ENCODE measurements around the gene MMP13.
"Not testable (repeated sequence)": the region's sequence is repeated elsewhere in the genome, so short reads cannot be mapped to it uniquely, and the experiment has no call there.

MMP13 gene

DNA sequence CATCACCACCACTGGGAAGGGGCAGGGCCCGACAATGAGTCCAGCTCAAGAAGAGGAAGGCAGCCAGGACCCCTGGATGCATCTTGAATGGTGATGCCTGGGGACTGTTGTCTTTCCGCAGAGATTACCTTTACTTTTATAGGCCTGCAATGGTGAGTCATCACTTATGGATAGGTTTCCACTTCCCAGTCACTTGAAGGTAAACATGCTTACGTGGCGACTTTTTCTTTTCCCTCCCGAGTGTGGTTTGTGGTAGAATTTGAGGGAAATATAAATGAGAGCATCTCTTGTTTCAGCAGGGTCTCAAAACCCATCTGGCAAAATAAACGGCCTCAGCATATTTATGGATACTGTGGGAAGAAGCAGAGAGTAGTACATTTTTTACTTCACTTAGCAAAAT is at the start of gene MMP13:
Gene MMP13, minus strand, starts transcription at position 109 of the 400 bp plus-strand sequence. Its CDS starts 27 bp downstream, at position 82.
- no peak for DNase-seq

DNA sequence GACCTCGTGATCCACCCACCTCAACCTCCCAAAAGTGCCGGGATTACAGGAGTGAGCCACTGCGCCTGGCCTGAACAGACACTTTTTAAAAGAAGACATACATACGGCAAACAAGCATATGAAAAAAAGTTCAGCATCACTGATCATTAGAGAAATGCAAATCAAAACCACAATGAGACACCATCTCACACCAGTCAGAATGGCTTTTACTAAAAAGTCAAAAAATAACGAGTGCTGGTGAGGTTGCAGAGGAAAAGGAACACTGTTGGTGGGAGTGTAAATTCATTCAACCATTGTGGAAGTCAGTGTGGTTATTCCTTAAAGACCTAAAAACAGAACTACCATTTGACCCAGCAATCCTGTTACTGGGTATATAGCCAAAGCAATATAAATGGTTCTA is 48.7 kb upstream of the MMP13 start:
- not testable (repeated sequence) for DNase-seq

DNA sequence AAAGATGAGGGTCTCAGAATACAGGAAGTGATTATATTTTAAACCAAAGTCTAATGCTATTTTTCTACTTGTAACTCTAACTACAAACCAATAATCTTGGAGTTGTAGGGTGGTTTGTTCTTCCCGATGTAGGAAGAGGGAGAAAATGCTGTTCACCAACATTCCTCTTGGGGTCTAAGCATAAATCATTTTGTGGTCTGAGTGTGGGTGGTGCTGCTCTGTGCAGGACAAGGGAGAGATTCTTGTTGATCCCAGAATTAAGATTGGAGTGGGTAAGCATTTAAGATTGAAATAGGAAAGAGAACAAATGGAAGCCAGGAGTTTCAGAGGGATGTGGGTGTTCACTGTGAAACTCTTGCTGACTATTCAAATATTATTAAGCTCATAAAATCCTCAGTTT is 38.6 kb upstream of the MMP13 start:
- no peak for DNase-seq

DNA sequence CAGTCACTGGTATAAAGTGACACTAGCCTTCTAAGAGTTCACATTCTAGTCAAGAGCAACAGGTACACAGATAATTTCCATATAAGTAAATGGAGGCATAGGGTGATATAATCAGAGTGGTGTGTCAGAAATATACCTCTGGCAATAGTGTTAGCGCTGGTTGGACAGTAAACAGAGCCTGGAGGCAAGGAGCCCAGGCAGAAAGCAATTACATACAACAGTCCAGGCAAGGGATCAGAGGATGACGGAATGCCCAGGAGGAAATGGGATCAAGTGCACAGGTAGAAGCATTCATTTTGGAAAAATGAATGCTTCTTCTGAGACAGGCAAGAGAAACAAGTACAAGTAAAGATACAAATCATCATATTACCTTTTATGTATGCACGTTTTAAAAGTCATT is 36.2 kb upstream of the MMP13 start:
- DNase-seq = no peak

DNA sequence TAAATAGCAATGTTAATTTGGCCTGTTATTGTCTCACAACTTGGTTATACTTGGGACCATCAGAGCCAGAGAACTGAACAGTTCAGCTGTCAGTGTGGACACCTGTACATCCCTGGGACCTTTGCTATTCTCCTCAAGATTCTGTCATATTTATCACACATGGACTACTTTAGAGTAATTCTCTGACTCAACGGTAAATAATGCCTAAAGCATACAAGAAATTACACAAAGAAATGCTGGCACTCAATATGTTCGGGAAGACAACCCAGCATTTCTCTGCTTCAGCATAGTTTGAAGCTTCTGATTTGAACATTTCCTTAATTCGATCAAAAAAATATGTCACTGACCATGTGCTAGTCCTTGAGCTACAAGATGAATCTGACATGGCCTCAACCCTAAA is 34.6 kb upstream of the MMP13 start:
- DNase-seq = no peak

DNA sequence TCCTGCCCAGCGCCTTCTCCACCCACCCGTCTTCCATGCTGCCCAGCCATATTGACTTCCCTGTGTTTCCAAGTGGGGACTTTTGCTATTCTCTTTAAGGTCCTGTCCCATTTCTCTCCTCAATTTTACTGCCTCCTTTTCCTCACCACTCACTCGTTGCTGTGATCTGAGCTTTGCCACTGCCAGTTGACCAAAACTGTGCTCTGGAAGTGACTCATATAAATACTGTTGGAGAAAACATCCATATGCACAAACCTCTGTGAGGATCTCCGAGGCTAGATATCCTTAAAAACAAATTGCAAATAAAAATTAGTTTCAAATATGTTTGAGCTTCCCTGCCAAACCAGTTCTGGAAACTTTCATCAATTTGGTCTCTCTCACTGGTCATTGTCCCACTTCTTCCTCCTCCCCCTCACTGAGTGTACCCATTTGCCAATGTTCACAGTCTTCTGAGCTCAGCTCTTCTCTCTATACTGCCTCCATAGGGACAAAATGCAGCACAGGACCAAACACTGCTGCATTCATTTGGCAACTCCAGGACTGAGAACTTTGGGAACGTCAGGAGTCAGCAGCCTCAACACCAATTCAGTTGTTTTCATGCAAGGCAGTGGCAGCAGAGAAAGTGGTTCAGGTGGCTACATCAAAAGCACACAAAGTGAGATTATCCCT is 34.0 kb upstream of the MMP13 start:
- no peak for DNase-seq

DNA sequence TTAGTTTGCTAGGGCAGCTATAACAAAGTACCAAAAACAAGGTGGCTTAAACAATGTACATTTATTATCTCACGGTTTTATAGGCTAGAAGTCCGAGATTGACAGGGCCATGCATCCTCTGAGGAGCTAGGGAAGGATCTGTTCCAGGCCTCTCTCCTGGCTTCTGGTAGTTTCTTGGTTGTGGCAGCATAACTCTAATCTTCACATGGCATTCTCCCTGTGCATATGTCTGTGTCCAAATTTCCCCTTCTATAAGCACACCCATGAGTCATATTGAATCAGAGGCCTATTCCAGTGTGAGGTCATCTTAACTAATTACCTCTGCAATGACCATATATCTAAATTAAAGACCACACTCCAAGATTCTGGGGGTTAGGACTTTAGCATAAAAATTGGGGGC is 31.3 kb upstream of the MMP13 start:
- DNase-seq = no peak

DNA sequence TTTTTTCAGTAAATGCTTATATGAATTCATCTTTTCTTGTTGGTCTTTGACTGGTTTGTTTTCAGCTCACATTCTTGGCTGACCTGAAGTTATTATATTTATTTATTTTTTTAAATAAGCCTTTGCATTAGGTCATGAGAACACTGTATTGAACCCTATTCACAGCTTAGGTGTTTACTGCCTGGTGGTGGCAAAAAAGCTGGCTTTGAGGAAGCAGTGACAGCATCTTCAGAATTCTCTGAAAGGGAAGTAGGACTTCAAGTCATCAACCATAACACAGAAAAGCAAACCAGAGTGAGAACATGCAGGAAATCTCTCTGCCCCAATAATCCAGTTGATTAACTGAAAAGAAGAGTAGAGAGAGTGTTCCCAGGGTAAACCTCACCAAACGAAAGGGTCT is 30.3 kb upstream of the MMP13 start:
- DNase-seq = no peak

DNA sequence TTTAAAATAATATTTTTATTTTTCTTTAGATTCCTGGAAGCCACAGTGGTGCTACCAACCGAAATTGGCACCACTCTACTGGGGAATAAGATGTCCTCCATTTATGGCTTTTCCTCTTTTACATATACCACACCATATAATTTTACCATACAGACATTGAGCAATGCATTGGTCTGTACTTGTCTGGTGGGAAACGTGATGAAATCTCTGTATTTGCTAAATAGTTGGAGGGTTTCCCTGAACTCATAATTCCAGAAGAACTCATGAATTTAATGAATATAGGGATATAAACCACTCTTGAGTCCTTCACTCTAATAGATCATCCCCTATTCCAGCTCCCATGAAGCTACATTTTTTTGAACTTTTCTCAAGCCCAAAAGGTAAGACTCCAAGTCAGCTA is 28.0 kb upstream of the MMP13 start:
- no peak for DNase-seq

DNA sequence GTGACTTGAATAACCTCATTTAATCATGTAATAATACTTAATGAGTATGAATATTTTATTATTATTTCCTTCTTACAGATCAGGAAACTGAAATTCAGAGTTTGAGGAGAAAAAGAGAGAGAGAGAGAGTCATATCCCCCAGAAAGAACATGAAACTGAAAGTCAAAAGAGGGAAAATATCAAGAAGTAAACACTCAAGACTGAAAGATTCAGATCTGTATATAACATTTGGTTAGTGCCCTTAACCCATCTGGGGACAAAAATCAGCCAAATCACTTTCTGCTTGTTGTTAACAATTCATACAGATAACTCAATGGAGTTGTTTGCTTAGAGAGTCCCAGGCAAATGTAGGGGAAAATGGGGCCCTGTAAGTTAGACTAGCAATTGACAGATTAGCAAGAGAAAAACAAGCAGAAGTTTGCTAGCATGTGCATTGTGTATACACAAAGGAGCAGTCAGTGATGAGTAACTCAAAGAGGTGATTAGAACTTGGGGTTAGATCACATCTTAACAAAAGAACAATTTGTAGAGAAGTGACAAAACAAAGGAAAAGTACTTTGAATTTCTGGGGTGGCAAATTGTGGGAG is 25.9 kb upstream of the MMP13 start:
- DNase-seq = no peak

DNA sequence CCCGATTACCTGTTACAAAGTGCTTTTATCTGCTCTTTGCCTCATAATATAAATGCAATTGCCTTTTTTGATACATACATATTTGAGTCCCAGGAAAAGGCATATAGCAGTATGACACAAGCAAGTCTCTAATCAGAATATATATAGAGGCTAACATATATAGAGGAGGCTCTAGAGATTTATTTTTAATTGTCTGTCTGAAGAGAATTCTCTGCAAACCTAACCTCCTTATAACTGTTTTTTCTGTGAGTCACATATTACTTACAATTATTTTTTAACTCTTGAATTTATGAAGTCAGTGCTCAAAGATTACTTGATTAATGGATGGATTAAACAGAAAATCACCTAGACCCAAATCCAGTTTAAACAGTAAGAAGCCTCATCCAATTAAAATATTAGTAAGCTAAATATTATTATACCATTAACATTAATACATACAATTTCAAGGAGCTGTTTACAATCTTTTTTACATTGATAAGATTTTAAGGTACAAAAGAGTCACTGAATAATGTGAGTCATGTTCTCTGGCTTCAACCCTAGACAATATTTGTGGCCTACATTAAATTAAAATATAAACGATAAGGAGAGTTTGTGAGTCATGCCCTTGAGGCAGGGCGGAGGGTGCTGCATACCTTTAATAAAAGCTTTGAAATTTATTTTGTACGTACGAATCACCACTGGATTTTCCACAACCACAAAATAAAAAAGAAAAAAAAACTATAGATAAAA is 19.2 kb upstream of the MMP13 start:
- no peak for DNase-seq

DNA sequence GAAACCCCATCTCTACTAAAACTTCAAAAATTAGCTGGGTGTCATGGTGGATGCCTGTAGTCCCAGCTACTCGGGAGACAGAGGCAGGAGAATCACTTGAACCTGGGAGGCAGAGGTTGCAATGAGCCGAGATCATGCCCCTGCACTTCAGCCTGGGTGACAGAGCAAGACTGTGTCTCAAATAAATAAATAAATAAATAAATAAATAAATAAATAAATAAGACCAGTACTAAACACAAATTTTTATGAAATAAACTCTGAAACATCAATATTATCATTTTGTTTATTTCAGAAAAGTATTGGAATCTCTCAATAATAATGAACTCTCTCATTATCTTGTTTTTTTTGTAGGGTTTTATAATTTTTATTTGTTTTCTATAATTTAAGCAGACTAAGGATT is 18.2 kb upstream of the MMP13 start:
- DNase-seq = not testable (repeated sequence)

DNA sequence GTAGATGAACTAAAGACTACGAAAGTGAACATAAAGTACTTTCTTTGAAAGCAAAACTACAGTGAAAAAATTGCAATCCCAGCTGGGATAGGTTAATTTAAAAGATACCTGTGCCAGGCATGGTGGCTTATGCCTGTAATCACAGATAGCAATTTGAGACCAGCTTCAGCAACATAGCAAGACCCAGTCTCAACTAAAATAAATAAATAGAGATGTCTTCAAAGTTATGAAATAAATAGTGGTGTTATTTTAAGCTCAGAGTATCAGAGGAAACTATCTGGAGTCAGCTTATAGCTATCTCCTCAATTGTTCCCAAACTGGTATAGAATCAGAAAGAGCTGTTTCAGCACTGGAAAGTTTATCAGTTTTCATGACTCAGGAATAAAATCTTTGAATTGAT is 17.3 kb upstream of the MMP13 start:
- DNase-seq = no peak

DNA sequence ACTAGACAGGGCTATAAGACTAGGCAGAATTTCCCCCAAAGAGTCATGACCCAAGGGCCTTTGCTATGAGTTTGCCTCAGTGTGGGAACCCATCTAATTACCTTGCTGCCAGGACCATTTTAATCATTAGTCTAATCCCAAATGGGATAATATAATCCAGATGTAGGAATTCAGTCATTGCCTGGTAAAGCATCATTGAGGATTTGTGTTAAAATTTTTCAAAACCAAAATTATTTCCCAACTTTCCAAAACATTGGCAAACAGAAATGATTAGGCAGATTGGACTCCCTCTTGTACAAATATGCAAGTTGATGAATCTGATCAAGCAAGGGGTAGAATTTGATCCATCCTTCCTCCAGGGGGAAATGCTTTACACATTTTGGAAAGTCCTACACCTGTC is 16.2 kb upstream of the MMP13 start:
- no peak for DNase-seq

DNA sequence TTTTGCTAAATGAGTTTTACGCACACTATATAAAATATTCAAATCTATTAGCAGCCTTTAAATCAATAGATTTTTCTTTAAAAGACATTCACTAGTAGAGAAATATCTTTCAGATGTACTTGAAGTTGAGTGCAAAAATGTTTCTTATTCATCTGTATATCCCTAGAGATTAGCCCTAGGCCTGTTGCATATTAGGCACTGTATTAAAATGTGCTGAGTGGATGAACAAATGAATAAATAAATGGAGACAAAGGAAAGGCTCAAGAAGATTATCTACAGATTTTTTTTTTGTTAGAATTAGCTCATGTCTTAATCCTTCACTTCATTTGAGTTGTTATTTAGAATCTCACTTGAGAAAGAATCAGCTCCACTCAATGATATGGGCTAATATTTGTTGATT is 12.0 kb upstream of the MMP13 start:
- no peak for DNase-seq

DNA sequence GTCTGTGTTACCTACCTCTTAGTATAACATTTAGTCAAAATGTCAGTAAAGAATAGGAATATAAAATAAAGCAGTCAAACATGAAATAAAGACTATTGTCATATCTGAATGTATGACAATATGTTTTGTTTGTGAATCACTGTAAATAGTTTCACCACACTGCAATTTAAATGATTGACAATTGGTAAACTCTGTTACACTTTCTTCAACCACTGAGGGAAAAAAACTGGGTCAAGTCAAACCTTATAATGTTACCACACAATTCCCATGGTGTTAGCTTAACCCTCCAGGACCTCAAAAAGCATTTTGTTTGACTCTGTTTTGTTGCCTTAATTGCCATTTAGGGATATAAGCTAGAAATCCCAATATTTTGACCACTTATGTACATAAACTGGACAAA is 10.5 kb upstream of the MMP13 start:
- DNase-seq = no peak

DNA sequence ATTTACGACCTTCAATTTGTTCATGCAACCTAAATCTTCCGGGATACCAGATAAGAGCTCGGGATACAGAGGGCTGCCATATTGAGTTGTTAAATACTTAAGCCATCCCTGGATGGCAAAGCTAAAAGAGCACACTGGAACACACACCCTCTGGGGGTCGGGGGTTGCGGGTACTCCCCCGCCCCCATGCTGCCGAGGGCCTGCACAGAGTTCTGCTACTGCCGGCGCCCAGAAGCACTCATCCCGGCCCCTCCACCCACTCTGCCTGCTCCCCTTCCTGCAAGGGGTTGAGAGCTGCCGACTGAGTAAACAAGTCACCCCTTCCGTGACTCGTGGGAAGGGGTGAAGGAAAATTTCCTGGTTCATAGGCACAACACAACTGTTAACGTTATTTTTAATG is 9.3 kb upstream of the MMP13 start:
- DNase-seq = no peak

DNA sequence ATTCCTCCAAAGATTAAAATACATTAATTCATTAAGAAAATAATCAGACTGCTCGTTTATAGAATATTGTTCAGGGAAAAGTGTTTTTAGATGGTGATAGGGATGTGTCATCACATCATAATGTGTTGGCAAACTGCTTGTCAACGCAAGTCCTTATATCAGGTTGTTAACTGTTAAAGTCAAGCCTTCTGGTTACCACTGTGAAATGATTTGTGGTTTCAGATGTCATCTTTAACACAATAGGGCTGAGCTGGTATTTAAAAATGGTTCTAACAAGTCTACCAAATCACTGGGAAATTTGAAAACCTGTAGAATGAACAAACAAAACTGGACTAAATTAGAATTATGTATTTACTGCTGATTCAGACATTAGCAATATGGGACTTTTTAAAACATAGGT is 2.4 kb upstream of the MMP13 start:
- no peak for DNase-seq

DNA sequence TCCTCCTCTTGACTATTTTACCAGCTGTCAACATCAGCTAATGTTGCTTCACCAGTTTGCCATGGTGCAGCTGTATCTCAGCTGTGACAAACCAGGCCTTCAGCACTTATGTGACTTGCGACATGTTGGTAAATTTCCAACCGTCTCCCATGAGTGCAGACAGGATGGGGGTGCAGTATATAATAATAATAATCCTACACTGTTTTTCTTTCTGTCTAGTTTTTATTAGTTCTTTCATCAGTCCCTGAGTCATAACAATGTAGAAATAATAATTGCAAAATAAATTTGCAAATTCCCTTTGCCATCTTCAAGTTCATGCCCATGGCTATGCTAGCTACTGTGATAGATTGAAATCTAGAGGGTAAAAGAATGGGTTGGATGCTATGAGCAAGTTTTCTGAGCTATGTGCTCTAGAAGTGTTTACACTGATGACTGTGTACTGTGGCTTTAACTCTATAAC is 4.9 kb downstream of the MMP13 start:
- DNase-seq = no peak

DNA sequence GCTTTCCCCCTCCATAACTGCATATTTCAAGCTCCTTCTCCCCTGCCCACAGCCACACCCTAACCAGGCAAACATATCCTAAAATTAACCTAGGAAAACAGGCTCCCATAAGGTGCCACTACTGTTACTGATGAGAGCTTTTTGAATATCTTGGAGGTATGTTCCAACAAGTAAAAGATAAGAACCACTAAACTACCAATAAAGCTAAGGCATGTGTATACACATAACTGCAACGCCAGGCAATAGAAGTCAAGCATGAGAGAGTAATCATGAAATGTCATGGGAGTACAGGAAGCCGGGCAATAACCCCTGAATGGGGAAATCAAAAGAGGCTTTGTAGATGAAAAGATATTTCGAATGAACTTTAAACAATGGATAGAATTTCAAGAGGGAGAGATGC is 9.3 kb downstream of the MMP13 start:
- DNase-seq = no peak

DNA sequence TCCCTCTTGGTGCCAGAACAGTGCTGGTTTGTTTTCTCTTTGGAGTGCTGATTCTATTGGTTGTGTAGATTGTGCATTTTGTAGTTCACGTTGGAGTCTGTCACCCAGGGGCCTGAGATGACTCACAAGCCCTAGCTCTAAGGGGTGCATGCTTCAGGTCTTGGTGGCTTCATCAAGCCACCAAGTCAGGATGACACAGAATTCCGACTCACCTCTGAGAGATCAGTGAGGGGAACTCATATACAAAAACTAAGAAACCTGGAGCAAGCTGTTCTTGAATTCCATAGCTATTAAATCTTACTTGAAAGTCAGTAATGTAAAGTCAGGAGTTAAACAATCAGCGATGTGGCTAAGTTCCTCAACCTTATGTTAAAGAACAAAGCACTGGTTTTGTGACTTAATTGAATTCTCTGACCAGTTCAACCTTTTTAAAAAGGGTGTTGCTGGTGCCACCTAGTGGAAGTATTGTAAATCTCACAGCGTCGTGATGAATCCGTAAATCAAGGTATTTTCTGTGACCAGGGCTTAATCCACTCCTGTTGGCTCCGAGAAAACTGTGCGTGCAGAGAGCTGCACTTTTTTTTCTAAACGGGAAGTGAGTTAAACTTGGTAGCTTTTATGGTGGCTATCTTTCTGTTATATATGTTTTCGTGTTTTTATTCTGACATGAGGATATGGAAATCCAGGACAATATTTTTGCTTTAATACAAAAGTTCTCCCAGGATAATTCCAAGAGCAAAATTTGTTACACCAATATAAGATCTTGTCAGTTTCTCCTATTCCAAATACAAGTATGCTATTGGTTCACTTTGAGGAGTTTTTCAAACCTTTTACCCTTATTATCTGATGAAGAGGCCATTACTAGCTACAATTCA is 14.6 kb downstream of the MMP13 start:
- peak; percentile 53 for DNase-seq

DNA sequence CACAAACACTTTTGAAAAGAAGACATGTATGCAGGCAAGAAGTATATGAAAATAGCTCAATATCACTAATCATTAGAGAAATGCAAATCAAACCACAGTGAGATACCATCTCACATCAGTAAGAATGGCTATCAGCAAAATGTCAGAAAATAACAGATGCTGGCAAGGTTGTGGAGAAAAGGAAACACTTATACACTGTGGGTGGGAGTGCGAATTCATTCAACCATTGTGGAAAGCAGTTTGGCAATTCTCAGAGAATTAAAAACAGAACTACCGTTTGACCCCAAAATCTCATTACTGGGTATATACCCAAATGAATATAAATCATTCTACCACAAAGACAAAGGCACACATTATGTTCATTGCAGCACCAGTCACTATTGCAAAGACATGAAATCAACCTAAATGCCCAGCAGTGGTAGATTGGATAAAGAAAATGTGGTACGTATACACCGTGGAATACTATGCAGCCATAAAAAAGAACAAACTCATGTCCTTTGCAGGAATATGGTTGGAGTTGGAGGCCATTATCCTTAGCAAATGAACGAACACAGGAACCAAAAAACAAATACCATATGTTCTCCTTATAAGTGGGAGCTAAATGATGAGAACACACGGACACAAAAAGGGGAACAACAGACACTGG is 18.5 kb downstream of the MMP13 start:
- no peak for DNase-seq

DNA sequence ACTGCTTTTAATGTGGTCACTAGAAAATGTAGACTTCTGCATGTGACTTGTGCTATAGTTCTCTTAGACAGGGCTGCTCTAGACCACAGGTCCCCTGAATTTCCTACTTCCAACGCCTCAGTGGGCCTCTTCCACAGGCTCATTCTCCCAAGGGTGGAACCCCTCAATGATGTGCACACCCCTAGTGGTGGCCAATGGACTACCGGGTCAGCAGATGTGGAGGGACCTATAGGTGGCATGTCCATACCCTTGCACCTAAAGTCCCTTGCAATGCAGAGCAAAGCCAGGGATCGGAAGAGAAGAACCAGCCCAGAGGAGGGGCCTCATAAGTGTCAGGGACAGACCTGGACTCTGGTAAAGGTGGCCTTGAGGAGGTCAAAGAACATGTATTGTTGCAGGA is 20.0 kb downstream of the MMP13 start:
- no peak for DNase-seq

Measured in CD4-positive, alpha-beta T cell treated with Interleukin-10 for 1 hour (primary cell).